ENCODE results near the gene ITGAE.
"Not testable (repeated sequence)": the region's sequence is repeated elsewhere in the genome, so short reads cannot be mapped to it uniquely, and the experiment has no call there.

The ITGAE gene

DNA sequence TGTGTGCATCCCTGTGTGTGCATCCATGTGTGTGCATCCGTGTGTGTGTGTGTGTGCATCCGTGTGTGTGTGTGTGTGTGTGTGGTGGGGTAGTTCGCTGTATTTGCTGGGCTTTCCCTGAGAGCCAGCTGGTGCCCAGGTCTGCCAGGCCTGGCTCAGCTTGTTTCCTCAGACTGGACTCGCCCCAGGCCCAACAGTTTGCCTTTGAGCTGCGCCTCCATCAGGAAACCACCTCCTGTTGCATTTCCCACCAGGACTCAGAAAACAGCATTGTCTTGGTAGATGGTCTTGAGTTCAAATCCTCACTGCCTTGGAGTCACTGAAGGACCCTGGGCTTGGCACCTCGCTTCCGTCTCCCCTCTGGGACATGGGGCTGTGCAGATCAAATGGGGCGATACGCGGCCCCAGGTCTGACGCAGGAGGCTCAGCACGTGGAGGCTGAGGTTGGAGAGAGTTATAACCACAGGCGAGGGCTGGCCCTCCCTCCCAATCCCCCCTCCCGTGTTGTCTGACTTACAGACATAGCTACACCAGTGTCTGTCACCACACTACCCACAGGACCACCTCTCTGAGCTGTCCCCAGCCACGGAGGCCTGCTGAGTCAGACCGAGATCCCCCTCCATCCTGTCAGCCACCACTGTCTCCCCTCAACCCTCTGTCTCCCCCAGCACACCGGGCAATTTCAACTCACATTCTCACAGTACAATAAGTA is 4.7 kb downstream of the ITGAE start:
- in situ Hi-C loops (cut with MboI; ENCODE audit: low sequenced_read_pairs) = no loop called here

DNA sequence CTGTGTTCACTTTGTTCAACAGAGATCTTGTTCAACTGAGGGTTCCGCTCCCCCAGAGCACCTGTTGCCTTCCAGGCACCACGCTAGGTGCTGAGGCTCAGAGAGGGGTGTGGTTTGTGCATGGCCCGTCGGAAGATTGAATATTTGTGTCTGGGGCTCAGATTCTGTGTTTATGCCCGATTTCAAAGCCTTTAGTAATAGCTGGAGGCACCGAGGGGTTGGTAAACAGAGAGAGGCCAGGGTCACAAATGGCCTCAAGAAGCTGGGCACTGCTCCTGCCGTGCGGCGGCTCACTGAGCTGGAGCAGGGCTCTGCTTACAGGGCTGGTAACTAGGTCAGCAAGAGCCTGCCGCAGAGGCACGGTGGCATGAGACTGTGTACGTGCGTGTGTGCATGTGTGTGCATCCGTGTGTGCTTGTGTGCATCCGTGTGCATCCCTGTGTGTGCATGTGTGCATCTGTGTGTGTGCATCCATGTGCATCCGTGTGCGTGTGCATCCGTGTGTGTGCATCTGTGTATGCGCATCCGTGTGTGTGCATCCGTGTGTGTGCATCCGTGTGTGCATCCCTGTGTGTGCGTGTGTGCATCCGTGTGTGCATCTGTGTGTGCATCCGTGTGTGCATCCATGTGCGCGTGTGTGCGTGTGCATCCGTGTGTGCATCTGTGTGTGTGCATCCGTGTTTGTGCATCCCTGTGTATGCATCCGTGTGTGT is 5.4 kb downstream of the ITGAE start:
- in situ Hi-C loops (cut with MboI; ENCODE audit: low sequenced_read_pairs) = no loop called here

DNA sequence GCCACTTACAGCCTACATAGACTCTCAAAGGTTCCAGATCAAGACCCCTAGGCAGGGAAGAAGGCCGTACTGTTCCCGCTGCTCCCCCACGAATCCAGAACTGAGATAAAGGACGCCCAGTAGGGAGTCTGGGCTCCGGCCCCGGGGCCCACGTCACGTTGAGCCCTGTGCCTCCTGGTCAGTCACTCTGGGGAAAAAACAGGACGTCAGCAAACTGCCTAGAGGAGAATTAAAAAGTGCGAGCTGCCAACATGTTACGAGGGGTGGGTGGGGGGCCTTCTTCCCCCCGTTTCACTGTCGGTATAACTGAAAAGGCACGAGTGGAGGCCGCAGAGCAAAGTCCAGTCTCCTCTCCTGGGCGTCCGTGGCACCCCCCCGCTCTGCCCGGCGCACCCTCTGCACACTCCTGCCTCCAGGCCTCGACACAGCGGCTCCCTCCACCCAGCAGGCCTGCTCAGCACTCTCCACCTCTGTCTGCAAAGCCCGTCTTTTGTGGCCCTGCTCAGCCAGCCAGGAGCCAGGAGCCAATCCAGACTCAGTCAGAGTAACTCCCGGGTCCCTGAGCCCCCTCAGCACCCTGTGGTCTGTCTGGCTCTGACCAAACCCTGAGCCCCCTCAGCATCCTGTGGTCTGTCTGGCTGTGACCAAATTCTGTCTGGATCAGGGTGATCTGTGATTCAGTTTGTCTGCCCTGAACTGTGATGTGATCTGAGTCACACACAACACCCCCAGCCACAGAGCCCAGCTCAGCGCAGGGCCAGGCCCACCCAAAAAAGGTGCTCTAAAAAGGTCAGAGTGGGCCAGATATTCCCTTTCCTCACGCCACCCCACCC is 6.2 kb downstream of the ITGAE start:
- in situ Hi-C loops (cut with MboI; ENCODE audit: low sequenced_read_pairs) = no loop called here

DNA sequence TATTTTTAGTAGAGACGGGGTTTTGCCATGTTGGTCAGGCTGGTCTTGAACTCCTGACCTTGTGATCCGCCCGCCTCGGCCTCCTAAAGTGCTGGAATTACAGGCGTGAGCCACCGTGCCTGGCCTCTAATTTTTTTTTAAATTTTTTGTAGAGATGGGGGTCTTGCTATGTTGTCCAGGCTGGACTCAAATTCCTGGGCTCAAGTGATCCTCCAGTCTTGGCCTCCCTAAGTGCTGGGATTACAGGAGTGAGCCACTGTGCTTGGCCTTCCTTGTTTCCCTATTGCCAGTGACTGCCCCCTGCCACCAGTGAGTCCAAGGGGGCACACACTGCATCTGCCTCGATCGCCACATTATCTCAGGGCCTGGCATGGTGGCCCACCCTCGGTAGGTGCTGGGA is 6.8 kb downstream of the ITGAE start:
- in situ Hi-C loops (cut with MboI; ENCODE audit: low sequenced_read_pairs) = not testable (repeated sequence)

DNA sequence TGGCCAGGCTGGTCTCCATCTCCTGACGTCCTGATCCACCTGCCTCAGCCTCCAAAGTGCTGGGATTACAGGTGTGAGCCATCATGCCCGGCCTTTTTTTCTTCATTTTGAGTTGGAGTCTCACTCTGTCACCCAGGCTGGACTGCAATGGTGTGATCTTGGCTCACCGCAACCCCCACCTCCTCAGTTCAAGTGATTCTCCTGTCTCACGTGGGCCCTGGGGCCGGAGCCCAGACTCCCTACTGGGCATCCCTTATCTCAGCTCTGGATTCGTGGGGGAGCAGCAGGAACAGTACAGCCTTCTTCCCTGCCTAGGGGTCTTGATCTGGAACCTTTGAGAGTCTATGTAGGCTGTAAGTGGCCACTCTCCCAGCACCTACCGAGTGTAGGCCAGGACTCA is 7.7 kb downstream of the ITGAE start:
- in situ Hi-C loops (cut with MboI; ENCODE audit: low sequenced_read_pairs) = not testable (repeated sequence)

DNA sequence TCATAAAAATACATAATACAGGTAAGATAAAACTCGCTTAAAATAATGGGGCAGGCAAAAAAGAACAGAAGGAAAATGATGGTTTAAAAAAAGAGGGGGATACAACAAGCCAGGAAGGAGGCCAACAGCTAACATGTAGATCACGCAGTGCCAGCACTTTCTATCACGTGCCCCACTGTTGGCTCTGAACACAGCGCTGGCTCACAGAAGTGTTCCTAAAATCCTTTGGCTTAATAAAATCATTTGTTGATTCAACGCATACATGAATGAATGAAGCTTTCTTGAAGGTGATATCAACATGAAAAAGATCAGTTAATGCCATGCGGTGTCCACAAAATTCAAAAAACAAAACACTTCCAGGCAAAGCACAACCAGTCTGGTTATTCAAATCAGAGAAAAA is 8.5 kb downstream of the ITGAE start:
- in situ Hi-C loops (cut with MboI; ENCODE audit: low sequenced_read_pairs) = no loop called here

DNA sequence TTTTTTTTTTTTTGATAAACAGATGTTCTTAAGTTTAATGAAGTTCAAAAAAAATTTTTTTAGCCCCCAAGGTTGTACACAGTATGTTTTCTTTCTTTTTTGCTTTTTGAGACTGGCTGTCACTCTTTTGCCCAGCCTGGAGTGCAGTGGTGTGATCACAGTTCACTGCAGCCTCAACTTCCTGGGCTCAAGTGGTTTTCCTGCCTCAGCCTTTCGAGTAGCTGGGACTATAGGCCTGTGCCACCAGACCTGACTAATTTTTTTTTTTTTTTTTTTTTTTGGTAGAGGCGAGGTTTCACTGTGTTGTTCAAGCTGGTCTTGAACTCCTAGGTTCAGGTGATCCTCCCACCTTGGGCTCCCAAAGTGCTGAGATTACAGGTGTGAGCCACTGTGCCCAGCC is 12.8 kb downstream of the ITGAE start:
- in situ Hi-C loops (cut with MboI; ENCODE audit: low sequenced_read_pairs) = no loop called here

DNA sequence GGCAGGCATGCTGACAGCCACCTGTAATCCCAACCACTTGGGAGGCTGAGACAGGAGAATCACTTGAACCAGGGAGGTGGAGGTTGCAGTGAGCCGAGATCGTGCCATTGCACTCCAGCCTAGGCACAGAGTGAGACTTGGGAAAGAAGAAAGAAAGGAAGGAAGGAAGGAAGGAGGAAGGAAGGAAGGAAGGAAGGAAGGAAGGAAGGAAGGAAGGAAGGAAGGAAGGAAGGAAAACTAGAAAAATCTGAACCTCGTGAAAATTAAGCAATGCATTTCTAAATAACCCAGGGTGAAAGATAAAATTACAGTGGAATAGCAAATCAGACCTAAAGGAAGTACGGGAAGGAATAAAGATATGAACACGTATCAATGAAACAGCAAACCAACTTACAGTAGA is 15.7 kb downstream of the ITGAE start:
- in situ Hi-C loops (cut with MboI; ENCODE audit: low sequenced_read_pairs) = not testable (repeated sequence)

DNA sequence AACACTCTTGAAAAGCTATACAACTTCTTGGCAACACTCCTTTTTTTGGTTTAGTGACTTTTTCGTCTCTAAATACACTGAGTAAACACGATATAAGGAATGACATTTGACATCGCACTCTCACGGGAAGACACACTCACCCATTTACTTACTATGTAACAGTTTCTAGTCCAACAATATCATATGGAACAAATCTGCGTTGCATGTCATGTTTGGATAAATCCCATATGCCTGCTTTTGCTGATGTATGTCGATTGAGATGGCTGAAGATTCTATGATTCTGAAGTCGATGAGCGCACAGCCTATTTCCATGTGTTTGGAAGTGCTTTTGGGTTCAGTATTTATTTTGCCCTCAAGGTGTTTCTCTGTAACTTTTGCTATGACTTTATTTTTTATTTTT is 18.2 kb downstream of the ITGAE start:
- in situ Hi-C loops (cut with MboI; ENCODE audit: low sequenced_read_pairs) = no loop called here

DNA sequence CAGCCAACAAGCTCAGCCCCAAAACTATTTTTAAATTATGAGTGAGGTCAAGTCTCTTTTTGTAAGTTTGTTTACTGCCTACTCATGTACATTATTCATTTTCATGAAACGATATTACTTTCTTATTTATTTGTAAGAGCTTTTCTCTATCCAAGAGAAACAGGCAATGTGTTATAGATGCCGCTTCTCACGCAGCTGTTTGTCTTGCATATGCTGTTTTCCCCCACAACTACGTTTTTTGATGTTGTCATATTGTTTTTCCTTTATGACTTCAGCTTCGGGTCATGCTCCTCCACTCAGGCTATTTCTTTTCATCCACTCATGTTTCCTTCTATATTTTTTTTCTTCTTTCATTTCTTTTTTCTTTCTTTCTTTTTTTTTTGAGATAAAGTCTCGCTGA is 20.0 kb downstream of the ITGAE start:
- in situ Hi-C loops (cut with MboI; ENCODE audit: low sequenced_read_pairs) = no loop called here

DNA sequence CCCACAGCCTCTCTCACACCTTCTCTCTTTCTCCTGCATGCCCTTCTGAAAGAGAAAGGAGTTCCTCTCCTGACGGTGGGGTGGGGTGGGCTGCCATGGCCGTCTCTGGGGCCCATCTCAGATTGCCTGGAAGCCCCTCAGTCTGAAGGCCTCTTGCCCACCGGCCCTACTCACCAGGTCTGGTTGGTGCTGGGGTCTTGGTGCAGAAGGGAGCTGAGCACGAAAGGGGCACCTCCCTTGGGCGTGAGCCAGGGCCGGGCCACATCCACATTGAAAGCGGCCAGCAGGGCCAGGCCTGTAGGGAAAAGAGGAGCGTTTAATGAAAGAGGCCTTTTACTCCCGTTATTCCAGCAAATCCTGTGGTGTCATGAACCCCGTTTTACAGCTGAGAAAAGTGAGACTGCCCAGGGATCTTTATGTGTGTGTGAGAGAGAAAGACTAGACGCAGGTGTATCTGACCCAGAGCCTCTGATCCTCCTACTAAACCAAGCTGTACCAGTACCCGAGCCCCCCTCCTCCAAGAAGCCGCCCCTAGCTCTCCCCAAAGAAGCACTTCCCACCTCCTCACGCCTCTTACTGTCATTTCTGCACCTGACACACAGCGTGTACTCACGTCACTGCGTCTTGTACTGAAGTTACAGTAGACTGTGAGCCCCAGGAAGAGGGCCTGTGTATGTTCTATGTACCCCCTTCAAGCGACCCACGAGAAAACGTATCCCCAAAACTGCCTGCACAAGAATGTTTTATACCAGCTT is 23.4 kb downstream of the ITGAE start:
- in situ Hi-C loops (cut with MboI; ENCODE audit: low sequenced_read_pairs) = no loop called here

DNA sequence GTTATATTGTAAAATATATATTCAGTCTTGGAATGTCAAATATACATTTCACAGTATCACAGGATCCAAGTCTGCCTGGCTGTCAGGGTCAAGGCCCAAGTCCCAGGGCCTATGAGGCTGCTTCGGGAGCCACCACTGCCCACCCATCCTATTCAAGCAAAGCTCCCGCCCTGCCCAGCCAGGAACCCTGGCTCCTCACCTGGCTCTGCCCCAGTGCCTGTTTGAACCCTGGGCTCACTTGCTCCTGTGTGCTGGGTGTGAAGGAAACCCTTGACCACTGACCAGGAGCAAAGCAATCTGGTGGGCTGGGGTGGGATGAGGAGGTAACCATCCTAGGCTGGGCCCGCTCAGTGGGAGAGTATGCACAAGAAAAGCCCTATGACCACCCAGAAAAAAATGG is 27.0 kb downstream of the ITGAE start:
- in situ Hi-C loops (cut with MboI; ENCODE audit: low sequenced_read_pairs) = no loop called here

DNA sequence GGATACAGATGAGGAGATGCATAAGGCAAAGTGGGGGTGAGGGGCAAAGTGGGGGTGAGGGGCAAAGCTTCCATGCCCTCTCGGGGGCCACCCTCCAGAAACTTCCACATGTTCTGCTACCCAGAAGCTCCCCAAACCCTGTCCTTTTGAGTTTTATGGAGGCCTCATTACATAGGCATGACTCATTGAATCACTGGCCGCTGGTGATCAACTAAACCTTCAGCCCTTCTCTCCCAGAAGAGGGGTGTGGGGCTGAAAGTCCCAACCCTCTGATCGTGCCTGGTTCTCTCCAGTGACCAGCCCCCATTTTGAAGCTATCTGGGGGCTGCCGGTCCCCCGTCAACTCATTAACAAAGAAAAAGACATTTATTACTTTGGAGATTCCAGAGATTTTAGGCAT is 27.5 kb downstream of the ITGAE start:
- in situ Hi-C loops (cut with MboI; ENCODE audit: low sequenced_read_pairs) = no loop called here

DNA sequence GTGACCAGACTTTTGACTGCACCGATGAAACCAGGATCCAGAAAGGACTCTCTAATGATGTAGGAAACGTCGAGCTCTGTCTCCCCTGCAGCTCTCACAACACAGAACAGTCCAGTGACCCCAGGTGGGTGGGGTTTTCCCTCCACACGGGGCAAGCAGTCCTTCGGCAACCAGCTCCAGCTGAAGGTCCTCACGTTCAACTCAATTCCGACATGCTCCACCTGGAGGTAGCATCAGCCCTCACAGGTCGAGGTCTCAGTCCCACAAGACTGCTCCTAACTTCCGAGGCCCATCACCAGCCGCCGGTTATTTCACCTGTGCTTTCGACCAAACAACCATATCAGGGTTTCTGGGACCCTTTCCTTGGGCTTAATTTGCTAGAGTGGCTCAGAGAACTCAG is 28.2 kb downstream of the ITGAE start:
- in situ Hi-C loops (cut with MboI; ENCODE audit: low sequenced_read_pairs) = no loop called here

DNA sequence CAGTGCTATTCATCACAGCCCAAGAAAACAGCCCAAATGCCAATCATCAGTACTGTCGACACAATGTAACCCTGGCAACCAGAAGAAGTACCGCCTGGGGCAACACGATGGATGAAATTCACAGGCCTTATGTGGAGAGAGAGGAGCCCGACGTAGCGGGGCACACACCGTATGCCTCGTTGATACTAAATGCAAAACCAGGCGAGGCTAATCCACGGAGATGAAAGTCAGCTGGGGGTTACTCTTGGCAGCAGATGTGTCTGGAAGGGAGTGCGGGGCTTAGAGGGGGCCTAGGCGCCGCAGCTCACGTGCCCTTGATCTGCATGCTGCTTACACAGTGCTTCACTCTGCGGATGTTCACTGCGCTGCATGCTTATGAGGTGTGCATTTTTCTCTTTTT is 29.8 kb downstream of the ITGAE start:
- in situ Hi-C loops (cut with MboI; ENCODE audit: low sequenced_read_pairs) = no loop called here

DNA sequence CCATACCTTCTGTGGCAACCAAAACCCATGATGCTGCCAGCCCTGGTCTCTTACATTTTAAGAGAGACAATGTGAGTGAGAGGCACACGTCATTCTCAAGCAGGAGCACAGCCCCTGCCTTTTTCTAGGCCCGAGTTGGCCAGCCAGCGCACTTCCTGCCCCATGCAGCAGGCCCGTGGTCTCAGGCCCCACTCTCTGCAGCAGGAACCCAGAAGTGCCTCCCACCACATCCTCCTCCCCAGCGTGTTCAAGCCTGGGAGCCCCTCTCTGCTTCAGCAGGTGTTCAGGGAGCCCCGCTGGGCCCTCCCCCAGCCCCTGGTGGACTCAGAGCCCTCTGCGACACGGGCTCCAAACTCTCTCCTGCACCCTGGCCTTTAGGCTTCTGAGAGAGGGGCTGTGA is 30.5 kb downstream of the ITGAE start:
- in situ Hi-C loops (cut with MboI; ENCODE audit: low sequenced_read_pairs) = no loop called here

DNA sequence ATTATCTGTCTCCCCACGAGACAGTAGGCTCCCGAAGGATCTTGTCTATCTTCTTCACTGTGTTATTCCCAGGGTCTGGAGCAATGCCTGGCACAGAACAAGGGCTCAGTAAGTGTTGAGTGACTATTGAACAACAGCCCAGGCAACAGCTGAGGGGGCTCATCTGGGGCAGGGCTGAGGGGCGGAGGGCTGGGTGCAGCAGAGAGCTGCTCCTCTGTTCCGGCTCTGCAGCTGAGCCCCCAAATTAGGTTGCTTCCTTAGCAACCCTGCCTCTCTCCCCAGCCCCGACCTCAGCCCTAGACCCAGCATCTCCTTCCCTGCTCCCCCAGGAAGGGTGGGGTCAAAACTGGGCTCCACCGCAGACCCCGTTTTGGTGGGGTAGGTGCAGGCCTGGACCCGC is 32.2 kb downstream of the ITGAE start:
- in situ Hi-C loops (cut with MboI; ENCODE audit: low sequenced_read_pairs) = no loop called here

DNA sequence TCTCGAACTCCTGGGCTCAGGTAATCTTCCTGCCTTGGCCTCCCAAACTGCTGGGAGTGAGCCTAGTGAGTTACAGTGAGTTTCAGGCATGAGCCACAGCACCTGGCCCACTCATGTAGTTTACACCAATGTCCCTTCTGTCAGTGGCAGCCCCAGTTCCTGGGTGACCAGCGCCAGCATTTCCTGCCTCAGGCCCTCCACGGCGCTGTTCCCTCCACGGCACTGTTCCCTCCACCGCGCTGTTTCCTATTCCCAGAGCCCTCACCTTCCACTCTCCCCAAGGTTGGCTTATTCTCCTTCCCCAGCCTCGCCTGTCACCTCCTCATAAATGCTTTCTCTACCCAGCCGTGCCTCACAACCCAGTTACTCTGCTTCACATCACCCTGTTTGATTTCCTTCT is 32.6 kb downstream of the ITGAE start:
- in situ Hi-C loops (cut with MboI; ENCODE audit: low sequenced_read_pairs) = no loop called here

DNA sequence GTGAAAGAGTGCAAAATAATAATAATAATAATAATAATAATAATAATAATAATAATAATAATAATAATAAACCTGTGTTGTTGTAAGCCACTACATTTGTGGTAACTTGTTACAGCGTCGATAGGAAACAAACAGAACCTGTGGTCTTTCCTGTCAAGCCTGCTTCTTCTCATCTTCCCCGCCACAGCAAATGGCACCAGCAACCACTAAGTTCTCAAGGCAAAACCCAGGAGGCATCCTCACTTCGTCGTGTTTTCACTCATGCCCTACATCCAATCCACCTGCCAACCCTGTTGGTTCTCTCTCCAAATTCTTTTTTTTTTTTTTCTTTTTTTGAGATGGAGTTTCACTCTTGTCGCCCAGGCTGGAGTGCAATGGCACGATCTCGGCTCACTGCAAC is 34.2 kb downstream of the ITGAE start:
- in situ Hi-C loops (cut with MboI; ENCODE audit: low sequenced_read_pairs) = no loop called here

DNA sequence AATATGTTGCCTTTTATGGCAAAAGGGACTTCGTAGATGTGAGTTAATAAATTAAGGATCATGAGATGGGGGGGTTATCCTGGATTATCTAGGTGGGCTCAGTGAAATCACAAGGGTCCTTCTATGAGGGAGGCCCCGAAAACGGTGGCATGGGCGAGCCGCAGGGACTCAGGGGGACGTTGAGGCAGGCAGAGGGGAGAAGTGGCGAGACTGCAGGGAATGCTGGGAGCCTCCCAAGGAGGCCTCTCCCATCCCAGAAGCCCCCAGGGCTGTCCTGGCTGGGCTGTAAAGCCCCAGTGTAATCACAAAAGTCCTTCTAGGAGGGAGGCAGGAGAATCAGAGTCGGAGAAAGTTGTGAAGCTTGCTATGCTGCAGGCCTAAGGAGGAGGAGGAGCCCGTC is 35.0 kb downstream of the ITGAE start:
- in situ Hi-C loops (cut with MboI; ENCODE audit: low sequenced_read_pairs) = no loop called here

DNA sequence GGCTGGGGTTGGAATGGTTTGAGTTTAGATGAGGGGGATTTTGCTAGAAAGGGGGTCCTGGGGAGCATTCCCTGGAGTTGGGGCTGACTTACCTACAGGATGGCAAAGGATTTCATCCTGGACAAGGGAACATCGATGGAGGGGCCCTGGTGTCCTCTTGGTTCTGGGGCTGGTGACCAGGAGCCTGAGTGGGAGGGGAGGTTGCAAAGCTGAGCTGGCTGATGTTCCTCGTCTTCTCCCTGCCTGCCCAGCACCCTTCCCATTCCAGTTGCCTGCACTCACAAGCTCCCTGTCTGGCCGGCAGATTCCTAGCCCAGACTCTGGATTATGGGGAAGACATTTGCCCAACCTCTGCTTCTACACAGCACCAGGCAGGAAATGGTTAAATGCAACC is 37.2 kb downstream of the ITGAE start:
- in situ Hi-C loops (cut with MboI; ENCODE audit: low sequenced_read_pairs) = no loop called here

Measured in hTERT RPE-1 (cell line).